Measurements from ENCODE around the gene RNF11. TPM values are rescaled to one million over a fixed set of nuclear protein-coding genes. Genes with fewer than 3 reads are reported as not detected.

The RNF11 gene
- polyA plus RNA-seq (104 to 138 TPM (median 113 TPM) in 3 replicates), polyA minus RNA-seq (60.2 to 179 TPM (median 179 TPM) in 3 replicates)
- polyA plus RNA-seq (2011; ENCODE audit: low read depth), result 47.7 TPM
- polyA plus RNA-seq (2011; cell fraction: cytosol; rRNA removed), result 119 and 232 TPM in 2 replicates
- 50.6 and 56.0 TPM in 2 replicates for polyA plus RNA-seq (2011; cell fraction: nucleus; rRNA removed)
- 86.9 and 103 TPM in 2 replicates for polyA plus RNA-seq (2012; ENCODE audit: low replicate concordance)
- polyA minus RNA-seq (2011; cell fraction: cytosol; rRNA and poly(A)+ RNA removed), result 105 TPM
- 23.6 and 49.4 TPM in 2 replicates for polyA minus RNA-seq (2011; cell fraction: nucleus; rRNA and poly(A)+ RNA removed)

DNA sequence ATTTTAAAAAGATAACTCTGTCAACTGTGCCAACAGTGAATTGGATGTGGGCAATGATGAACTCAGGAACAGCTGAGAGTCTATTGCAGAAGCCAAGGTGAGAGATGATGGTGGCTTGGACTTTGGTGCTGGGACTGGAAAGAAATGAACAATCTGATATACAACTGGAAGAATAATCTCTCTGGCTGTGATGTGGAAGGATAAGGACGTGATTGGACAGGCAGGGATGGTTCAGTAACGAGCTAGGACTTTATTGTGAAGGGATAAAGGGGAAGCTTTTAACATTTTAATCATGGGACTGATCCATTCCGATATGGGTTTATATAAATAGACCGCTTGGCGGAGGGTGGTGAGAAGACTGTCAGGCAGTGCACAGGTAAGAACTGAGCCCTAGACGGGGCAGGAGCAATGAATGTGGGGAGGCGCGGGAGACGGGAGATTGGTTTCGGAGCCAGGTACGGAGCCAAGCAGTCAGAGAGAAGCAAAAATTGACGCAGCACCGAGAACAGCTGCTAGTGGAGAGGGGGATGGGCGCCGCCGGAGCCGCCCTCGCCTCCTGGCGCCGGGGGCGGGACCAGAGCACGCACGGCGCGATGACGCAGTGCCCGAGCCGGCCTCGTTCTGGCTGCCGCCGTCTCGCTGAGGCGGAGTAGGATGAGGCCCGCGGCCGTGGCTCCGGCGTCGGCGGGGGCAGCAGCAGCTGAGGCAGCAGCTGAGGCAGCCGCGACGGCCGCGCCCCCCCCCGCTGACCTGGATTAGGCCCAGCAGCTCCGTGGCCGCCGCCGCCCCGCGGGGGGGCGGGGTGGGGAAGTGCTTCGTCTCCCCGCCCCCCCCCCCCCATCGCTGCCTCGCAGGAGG lies at the start of gene RNF11:
Gene RNF11, plus strand, starts transcription at position 601 of the 858 bp plus-strand sequence. CDS start 484 bp downstream, outside the sequence.
- dilution Hi-C loops (cut with MboI; ENCODE audit: extremely low pct_ligation_motif_present, low sequenced_read_pairs), result no loop called here
- FAIRE-seq, result no peak
- peak within 1 kb of the TSS; percentile 65 to 88 (median 87) for H3K4me3 ChIP-seq (ENCODE audit: control insufficient read depth in 2 of 3, extremely low read depth in 1 of 3, insufficient read depth in 2 of 3, low read depth in 1 of 3, low read length in 3 of 3)

GRCh38 chr1:51188230-51188629 lies 47.8 kb upstream of the RNF11 start:
- no peaks in the 10 kb centered on the region for H3K79me2 ChIP-seq (ENCODE audit: control insufficient read depth, insufficient read depth, low read length)
- no peak overlapping the region for H3K27ac ChIP-seq (ENCODE audit: control insufficient read depth, insufficient read depth, low read length)
- H2AFZ ChIP-seq (ENCODE audit: control insufficient read depth, low read length), result no peak overlapping the region
- H3K9ac ChIP-seq (ENCODE audit: control insufficient read depth, extremely low read depth, insufficient read depth, low read length), result no peak overlapping the region
- no peak for DNase-seq (ENCODE audit: low read depth, low spot score)
- dilution Hi-C loops (cut with MboI; ENCODE audit: extremely low pct_ligation_motif_present, low sequenced_read_pairs), result no loop called here
- no peaks in the 10 kb centered on the region for H3K27me3 ChIP-seq (ENCODE audit: control insufficient read depth, extremely low read depth, insufficient read depth, low read length)
- H3K36me3 ChIP-seq (ENCODE audit: control insufficient read depth in 2 of 2, extremely low read depth in 1 of 2, insufficient read depth in 2 of 2, low read length in 2 of 2), result no peaks in the 10 kb centered on the region
- H3K4me1 ChIP-seq (ENCODE audit: control insufficient read depth, extremely low read depth, insufficient read depth, low read length), result no peaks in the 10 kb centered on the region
- no peak overlapping the region for H3K4me3 ChIP-seq (ENCODE audit: control insufficient read depth in 2 of 3, extremely low read depth in 1 of 3, insufficient read depth in 2 of 3, low read depth in 1 of 3, low read length in 3 of 3)
- no peaks in the 10 kb centered on the region for H4K20me1 ChIP-seq (ENCODE audit: control insufficient read depth, extremely low read depth, insufficient read depth, low read length)
- no peaks in the 10 kb centered on the region for H3K9me1 ChIP-seq (ENCODE audit: control insufficient read depth, extremely low read depth, insufficient read depth, low read length)
- TF ChIP-seq, protein P1, sequence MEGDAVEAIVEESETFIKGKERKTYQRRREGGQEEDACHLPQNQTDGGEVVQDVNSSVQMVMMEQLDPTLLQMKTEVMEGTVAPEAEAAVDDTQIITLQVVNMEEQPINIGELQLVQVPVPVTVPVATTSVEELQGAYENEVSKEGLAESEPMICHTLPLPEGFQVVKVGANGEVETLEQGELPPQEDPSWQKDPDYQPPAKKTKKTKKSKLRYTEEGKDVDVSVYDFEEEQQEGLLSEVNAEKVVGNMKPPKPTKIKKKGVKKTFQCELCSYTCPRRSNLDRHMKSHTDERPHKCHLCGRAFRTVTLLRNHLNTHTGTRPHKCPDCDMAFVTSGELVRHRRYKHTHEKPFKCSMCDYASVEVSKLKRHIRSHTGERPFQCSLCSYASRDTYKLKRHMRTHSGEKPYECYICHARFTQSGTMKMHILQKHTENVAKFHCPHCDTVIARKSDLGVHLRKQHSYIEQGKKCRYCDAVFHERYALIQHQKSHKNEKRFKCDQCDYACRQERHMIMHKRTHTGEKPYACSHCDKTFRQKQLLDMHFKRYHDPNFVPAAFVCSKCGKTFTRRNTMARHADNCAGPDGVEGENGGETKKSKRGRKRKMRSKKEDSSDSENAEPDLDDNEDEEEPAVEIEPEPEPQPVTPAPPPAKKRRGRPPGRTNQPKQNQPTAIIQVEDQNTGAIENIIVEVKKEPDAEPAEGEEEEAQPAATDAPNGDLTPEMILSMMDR (optimal IDR thresholded peaks at IDR 0.05 in 1 of 3, IDR thresholded peaks at IDR 0.05 in 1 of 3, conservative IDR thresholded peaks at IDR 0.05 in 1 of 3; ENCODE audit: extremely low read depth in 1 of 3, insufficient read depth in 2 of 3, low read length in 3 of 3), result no peak
- FAIRE-seq, result no peak
- H3K4me2 ChIP-seq (ENCODE audit: control insufficient read depth, extremely low read depth, insufficient read depth, low read depth, low read length), result no peak overlapping the region
- H3K9me3 ChIP-seq (ENCODE audit: control insufficient read depth, low read depth, low read length), result no peaks in the 10 kb centered on the region

More for the DNA sequence above, at the start of gene RNF11:
- H3K36me3 ChIP-seq (ENCODE audit: control insufficient read depth in 2 of 2, extremely low read depth in 1 of 2, insufficient read depth in 2 of 2, low read length in 2 of 2), result peaks cover 0 to 3% of the 10 kb centered on the region in 2 experiments
- DNase-seq (ENCODE audit: low read depth, low spot score), result peak; percentile 41
- no peaks in the 10 kb centered on the region for H4K20me1 ChIP-seq (ENCODE audit: control insufficient read depth, extremely low read depth, insufficient read depth, low read length)
- H3K9me1 ChIP-seq (ENCODE audit: control insufficient read depth, extremely low read depth, insufficient read depth, low read length), result no peaks in the 10 kb centered on the region
- peaks cover 25% of the 10 kb centered on the region for H3K4me1 ChIP-seq (ENCODE audit: control insufficient read depth, extremely low read depth, insufficient read depth, low read length)
- no peaks in the 10 kb centered on the region for H3K9me3 ChIP-seq (ENCODE audit: control insufficient read depth, low read depth, low read length)
- no peaks in the 10 kb centered on the region for H3K27me3 ChIP-seq (ENCODE audit: control insufficient read depth, extremely low read depth, insufficient read depth, low read length)
- peak within 1 kb of the TSS; percentile 99 for H2AFZ ChIP-seq (ENCODE audit: control insufficient read depth, low read length)
- H3K27ac ChIP-seq (ENCODE audit: control insufficient read depth, insufficient read depth, low read length), result peak within 1 kb of the TSS; percentile 92
- H3K4me2 ChIP-seq (ENCODE audit: control insufficient read depth, extremely low read depth, insufficient read depth, low read depth, low read length), result peak within 1 kb of the TSS; percentile 100
- peaks cover 45% of the 10 kb centered on the region for H3K79me2 ChIP-seq (ENCODE audit: control insufficient read depth, insufficient read depth, low read length)
- H3K9ac ChIP-seq (ENCODE audit: control insufficient read depth, extremely low read depth, insufficient read depth, low read length), result peak within 1 kb of the TSS; percentile 94
- no peak for TF ChIP-seq EZH2 (IDR thresholded peaks at IDR 0.05; ENCODE audit: low read length)
- TF ChIP-seq, protein P1 (optimal IDR thresholded peaks at IDR 0.05 in 1 of 3, IDR thresholded peaks at IDR 0.05 in 1 of 3, conservative IDR thresholded peaks at IDR 0.05 in 1 of 3; ENCODE audit: extremely low read depth in 1 of 3, insufficient read depth in 2 of 3, low read length in 3 of 3), result no peak
